DMS53 treated with DMSO at 0.1 percent for 48 hours (cell line): Measurements from ENCODE around the gene NCKAP5.

ENCODE experiments used
- DNase-seq: peaks from one replicate; lab custom pipeline; 2025; ENCODE audit not compliant: unreplicated experiment; lab: John Stamatoyannopoulos, UW

The NCKAP5 gene

DNA sequence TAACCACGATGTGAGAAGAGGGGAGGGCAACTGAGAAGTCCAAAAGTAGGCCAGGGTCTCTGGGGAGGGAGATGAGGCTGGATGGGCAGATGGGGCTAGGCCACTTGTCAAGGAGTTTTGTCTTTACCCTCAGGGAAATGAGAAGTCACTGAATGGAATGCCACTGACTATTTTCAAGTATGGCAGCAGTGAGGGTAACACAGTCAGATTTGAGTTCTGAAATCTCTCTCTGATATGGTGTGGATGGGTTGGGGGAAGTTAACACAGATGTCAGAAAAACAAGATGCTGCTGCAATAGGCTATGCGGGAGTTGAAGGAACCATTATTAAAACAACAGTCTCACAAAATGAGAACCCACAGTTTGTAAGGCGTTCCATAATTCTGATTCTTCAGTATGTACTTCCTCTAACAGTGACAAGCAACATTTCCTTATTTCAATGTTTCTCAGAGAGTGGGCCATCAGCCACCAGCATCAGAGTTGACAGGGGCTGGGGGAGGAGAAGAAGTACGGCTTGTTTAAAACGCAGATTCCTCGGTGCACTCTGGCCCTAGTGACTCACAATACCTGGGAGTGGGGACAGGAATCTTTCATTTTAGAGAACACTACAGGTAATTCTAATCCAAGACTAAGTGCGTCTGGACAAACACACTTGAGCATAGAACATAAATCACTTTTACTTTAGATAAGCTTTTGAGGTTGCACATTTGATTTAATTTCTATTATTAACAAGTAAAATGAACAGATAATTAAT lies 596.8 kb downstream of the NCKAP5 start:
- no peak for DNase-seq

DNA sequence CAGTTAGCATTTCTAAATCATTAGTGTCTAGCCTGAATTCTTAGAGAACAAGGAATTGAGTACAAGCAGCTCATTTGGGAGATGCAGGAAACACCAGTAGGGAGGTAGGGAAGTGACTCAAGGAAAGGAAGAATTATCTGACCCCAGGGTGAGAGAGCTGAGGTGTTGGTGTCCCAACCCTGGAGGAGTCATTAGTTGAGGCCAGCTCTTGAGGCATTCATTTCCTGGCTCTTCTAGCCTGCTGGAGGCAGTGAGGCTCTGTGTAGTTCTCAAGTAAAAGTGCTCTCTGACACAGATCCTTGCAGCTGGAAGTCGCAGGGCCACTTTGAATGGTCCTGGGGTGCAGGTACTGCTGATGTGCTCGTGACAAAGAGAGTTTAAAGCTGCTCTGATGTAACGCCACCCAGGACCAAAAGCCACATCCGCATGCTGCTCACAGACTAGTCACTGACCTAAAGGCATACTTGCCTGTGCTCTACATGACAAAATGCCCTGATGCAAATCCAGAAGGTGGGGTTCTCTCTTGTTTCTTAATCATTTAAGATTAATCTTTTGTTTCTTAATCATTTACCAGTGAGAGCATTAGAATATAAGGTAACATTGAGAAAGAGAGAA lies 598.8 kb downstream of the NCKAP5 start:
- DNase-seq = no peak

DNA sequence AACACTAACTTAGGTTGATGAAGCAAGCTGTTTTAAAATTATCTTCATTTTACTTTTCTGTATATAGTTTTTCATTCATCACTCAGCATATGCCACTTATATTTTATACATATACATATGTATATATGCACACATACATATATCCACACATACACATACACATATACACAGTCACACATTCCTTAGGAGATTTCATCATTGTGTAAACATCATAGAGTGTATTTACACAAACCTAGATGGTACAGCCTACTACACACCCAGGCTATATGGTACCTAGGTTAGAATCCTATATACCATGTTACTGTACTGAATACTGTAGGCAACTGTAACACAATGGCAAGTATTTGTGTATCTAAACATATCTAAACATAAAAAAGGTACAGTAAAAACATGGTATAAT lies 602.8 kb downstream of the NCKAP5 start:
- DNase-seq = no peak

DNA sequence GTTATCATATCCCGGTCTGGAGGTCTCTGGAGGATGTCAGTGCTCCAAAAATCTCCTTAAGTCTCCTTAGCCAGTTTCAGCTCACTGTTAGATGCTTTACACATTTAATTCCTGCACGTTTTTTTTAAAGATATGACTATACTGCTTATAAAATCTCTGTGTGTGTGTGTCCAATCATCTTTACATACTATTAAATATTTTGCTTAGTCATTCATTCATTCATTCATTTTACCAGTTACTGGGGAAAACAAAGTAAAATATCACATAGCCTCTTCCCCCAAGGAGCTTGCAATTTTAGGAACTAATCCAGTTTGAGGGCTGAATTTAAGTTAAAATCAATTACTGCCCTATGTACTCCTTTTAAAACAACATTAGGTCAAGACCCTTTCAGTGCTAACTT lies 605.1 kb downstream of the NCKAP5 start:
- no peak for DNase-seq

DNA sequence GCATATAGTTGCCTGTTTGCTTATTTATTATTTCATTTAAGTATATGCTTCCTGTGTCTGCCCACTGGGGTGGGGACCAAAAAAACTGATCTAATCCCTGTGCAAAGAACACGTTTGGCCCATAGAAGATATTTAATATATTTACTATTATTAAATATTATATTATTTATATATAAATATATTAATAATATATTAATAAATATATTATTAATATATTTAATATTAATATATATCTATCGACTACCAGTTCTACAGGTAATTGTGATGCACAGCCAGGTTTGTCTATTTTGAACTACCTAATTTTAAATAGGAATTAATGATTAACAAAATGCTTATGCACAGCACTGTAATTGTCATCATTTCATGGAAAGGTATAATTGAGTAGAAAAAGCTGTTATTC lies 609.4 kb downstream of the NCKAP5 start:
- no peak for DNase-seq

DNA sequence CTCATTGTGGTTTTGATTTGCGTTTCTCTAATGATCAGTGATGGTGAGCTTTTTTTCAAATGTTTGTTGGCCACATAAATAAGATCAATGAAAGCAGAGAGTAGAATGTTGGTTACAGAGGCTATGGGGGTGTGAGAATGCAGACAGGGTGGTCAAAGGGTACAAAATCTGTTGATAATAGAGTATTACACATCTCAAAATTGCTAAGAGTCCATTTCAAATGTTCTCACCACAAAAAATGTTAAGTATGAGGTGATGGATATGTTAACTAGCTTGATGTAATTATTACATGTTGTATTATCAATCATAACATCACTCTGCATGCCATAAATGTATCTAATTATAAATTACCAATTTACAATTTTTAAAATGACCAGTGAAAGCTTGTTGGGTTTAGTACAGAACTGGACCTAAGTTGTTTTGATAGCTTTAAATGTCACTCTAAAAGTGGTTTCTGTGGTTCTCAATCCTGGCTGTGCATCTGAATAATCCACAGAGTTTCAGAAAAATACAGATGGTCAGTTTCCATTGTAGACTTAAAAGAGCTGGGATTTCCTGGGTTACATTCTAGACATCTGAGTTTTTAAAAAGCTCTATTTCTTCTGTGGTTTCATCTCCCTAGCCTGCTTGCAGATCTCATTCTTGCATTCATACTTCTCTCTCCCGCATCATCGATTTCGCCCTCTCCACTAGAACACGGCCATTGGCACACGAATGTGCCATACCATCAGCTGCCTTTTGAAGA lies 612.2 kb downstream of the NCKAP5 start:
- no peak for DNase-seq

DNA sequence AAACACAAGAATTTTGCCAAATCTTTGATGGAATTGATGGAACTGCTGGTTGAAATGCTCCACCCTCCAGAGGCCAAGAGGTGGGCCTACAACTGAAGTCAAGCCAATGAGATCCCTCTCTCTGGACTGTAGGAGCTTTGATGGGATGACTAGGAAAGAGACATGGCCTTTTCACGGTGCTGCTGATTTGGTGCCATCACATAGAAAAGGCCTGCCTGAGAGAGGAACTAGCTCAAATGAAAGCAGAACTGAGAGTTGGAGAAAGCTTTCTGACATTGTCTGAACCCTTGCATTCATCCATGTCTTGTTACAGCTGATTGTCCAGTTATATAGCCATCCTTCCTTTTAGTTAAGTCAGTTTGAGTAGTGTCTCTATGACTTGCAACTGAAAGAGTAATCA lies 614.5 kb downstream of the NCKAP5 start:
- DNase-seq = no peak

DNA sequence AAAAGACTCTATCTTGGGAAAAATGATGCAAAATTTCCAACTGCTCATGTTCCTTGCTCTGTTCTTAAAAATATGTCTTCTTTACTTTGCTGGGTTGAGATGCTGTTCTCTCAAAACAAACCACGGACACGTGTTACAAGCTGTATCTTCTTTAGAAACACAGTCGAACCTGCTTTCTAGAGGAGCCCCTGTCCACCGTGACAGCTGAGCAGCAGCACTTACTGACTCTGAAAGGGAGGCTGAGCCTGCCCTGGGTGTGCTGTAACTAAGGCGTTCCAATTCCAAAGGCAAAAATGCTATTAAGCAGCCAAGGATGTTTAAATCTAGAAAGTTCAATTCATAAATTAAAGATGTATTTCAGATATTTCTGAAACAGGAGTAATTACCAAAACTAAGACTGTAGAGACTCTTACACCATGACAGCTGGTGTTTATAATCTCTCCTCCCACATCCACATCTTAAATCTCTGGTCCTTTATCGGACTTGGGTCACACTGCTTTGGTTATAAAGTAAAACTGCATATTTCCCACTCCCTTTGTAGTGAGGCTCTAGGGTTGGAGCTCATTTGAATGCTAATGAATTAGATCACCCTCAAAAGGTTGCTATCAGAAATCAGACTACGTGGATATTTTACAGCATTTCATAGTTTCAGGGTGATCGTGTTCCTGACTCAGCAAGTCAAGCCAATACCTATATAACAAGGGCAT lies 617.1 kb downstream of the NCKAP5 start:
- no peak for DNase-seq

DNA sequence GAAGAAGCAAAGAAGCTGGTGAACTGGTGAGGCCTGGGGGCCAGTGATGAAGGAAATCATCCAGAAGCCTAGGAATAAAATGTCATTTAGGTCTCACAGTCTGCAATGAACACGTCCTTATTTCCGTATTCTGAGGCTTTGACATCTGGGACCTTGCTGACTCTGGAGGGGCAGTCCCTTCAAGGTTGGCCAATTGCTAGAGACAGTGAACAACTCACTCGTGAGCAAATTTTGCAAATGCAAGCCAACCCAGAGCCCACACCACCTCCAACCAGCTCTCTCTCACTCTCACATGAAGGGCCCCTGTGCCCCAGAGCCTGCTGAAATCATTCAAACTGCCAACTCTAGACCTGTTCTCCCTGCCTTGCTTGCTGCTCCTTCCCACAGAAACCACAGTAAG lies 619.2 kb downstream of the NCKAP5 start:
- DNase-seq = no peak

DNA sequence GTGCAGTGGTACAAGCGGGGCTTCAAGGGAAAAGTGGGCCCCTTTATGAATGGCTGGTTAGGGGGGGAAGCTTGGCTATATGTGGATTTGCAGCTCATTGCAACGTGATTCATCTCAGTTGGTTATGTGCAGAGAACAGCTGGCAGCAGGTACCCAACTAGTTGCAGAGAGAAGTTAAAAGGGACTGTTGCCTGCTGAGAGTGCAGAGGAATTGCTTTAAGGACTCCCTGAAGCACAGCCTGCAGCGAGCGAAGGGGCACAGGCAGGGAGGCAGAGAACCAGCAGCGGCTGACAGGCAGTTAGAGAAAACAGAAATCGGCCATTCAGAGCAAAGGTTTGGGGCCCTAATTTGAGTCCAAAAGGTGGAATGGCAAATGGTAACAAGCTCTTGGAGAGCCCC lies 620.1 kb downstream of the NCKAP5 start:
- DNase-seq = no peak

DNA sequence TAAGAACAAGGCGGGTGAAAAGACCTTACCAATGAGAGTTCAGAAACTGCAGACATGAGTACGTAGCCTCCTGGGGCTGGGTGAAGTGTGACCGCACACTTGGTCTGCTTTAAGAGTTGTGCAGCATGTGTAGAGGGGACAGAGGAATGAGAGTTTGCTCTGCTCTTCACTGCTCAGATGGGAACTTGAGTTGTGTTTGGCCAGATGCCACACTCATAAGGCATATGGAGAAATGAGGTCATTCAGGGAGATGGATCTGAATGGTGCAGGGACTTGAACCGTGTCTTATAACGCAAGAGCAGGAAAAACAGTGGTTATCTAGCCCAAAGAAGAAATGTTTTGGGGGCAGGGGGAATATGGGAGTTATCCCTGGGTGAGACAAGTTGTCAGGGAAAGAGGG lies 624.4 kb downstream of the NCKAP5 start:
- no peak for DNase-seq

DNA sequence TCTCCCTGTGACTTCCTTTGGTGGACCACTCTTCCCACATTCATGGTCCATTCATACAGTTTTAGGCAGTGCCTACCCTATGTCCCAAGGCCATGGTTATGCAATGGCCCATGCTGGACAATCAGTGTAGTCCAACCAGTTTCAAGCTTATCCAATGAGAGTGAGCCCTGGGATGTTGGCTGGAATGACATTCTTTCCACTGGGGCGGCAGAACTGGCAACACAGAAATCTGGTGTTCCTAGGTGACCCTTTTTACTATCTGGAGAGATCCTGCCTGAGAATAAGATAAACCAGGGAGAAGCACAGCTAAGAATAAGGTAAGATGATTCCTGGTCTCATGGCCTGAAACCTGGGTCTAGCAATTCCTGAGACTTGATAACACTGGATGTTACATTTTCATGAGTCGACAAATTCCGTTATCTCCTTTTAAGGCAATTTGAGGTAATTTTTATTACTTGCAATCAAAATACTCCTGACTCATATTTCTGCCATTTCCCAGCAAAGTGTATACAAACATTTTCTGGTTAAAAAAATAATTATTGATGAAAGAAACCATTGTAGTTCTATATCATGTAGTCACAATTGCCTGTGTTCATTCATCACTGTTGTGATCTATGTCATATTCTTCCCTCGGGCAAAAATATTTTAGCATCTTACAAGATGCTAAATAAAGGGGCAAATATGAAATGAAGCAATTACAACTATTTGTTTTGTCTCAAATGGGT lies 626.8 kb downstream of the NCKAP5 start:
- no peak for DNase-seq

DNA sequence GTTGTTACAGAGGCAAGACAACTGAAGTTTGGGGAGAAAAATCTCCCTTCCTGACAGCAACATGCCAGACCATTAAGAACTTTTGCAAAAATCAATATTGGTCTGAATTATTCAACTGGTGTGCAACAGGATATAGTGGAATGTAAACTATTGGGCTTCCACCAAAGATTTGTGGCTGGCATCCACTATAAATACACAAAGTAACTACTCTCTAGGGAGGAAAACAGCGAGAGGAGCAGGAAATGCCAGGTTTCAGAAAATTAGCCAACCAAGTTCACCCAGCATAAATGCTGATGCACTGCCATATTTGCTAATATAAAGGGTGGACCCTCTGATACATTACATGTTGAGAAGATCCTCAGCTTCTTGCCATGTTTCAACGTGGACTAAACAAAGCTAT lies 630.6 kb downstream of the NCKAP5 start:
- no peak for DNase-seq

DNA sequence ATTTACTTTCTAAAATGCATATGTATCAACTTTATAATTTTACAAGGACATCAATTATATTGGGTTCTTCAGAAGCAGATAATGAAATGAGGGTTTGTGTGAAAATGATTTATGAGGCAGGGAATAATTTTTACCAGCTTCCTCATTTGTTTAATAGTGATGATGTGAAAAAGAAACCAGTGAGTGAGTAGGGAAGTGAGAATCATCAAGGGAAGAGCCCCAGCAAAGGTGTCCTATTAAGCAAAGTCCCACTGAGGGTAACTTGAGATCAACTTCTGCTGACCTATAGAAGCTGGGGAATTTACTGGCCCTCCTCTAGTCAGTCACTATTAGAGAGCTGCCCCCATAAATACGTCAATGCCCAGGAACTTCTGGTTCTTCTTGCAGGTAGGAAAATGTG lies 631.5 kb downstream of the NCKAP5 start:
- no peak for DNase-seq

DNA sequence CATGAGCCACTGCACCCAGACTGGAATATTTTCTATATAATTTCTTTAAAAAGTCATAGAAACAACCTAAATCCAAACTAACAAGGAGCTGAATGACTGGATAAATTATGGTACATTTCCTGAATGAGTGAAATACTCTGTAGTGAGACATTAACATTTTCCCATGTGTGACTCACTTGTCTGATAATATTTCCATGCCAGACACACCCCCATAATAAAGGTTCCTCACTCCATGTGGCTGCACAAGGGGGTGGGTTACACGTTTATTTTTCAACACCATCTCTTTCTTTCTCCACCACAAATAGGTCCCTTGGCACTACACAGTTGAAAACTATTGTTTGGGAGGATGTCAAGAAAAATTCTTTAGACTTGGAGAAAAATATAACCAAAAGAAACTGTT lies 632.0 kb downstream of the NCKAP5 start:
- DNase-seq = no peak

DNA sequence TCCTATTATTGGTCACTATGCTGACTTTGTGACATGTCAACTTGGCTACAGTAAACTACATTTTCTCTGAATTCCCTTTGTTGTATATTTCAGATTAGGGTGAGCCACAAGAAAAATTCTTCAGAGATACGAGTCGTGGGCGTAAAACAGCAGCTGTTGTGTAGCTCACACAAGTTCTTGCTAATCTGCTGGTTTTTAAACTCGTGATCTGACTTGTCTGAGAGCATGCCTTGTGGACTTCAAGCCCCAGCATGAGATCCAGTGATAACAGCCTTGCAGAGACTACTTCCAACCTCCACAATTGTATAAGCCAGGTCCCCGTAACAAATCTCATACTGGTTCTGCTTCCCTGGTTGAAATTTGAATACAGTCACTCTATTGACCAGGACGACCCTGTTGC lies 638.5 kb downstream of the NCKAP5 start:
- no peak for DNase-seq

DNA sequence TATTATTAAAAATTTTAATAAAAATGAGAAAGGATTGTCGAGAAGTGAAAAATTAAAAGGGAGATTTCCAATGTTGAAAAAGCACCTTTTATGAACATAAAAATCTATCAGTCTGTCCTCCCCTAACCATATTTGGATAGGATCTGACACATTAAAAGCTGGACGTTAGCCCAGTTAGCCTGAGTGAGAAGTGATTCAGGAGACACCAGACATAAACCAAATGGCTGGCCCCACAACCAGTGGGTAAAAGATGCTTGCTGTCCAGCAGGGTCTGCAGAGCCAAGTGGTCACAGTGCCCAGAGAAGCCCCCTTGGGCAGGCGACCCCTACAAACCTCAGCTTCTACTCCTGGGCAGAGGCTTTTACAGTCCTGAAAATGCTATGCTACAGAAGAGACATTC lies 644.5 kb downstream of the NCKAP5 start:
- DNase-seq = no peak

DNA sequence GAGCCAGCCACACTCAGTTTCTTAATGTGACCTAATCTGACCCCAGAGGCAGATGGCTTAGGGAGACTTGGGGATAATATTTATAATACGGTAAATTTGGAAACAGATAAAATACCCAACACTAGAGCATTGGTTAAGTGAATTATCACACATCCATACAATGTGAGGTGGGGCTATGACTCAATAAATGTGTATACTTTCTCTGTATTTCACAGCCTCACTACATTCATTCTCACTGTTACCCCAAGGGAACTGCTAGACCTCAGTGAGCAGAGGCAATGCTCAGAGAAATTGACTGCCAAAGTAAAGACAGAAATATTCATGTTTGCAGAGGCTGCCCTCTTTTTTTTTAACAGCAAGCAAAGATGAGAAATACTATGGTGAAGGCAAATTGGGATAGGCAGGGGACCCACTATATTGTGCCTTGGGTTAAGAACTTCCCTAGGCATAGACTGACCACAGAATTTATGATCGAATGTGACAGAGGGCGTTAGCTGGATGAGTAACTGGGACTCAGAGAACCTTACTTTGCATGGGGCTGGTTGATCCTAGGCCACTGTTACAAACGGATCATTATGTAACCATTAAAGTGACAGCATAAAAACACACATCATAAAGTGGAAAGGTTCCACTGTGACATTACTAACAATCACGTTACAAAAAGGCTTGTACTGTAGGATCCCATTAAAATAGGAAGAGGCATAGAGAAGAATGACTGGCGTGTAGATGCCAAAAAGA lies 652.3 kb downstream of the NCKAP5 start:
- no peak for DNase-seq

DNA sequence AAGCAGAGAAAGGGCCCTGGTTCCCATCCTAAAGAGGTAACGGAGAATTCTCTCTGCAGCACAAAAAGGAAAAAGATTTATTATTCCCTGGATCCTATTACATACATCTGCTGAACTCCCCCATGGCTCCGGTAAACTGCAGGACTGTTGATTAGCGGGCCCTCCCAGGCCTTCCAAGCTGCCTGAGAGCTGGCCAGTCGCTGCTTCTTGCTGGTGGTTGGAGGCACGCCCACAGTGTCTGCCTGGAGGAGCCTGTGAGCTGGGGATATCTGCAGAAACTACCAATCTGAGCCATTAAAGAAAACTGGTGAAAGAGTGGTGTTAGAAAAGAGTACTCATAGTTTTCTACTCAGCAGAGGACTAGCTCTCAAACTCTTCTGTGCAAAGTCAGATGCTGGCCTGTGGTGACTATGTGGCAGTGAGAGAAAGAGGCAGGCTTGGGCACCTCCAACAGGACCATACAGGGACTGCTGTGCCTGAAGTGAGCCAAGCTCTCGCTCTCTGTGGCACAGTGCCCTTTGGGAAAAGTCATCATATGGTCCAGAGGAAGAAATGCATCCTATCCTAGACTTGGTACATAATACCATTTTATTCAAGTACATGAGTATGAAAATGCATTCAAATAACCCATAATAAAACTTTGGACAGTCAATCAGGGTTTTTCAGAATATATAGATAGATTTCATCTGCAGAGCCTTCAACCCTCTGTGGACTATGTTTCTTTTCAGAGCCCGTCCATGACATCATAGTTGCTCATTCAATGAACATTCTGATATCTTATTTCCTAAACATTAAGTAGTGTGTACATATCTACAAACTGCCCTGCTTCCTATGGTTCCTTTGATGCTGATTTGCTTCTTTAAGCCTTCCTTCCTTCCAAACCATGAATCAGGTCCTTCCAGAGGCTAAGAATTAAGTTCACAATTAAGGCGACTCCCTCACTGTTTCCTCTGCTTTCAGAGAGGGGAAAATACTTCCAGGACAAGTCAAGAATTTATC lies 656.2 kb downstream of the NCKAP5 start:
- no peak for DNase-seq
